Karpas-422 (cell line): ENCODE results near the gene RTKN. TPM values are rescaled to one million over a fixed set of nuclear protein-coding genes. Genes with fewer than 3 reads are reported as not detected.
"Not testable (repeated sequence)": the region's sequence is repeated elsewhere in the genome, so short reads cannot be mapped to it uniquely, and the experiment has no call there.

Source experiments
- DNase-seq: peaks from one replicate; pipeline ENCODE4 v3.0.0-alpha.2; 2015
- H2AFZ ChIP-seq: fragments of 200-600 bp; sonication (generic); 2 replicates; pipeline ENCODE4 v1.6.1; 2014; ENCODE audit warnings: antibody characterized with exemption, low read length, mixed read lengths
- H3K27ac ChIP-seq: fragments of 200-600 bp; sonication (generic); 2 replicates; pipeline ENCODE4 v1.5.1; 2014; ENCODE audit warnings: mild to moderate bottlenecking, low read length, moderate library complexity
- H3K27me3 ChIP-seq: fragments of 200-600 bp; sonication (generic); 2 replicates; pipeline ENCODE4 v1.6.1; 2014; ENCODE audit warnings: low read length, mixed read lengths
- H3K36me3 ChIP-seq: fragments of 200-600 bp; sonication (generic); 2 replicates; pipeline ENCODE4 v1.6.1; 2014; ENCODE audit warnings: low read length, mixed read lengths; ENCODE audit not compliant: insufficient read depth
- H3K4me1 ChIP-seq: fragments of 200-600 bp; sonication (generic); 2 replicates; pipeline ENCODE4 v1.6.1; 2014; ENCODE audit warnings: mild to moderate bottlenecking, low read length, mixed read lengths
- H3K4me2 ChIP-seq: fragments of 200-600 bp; sonication (generic); 2 replicates; pipeline ENCODE4 v1.6.1; 2014; ENCODE audit warnings: low read length, low read depth, mild to moderate bottlenecking; ENCODE audit not compliant: poor library complexity, severe bottlenecking
- H3K4me3 ChIP-seq: fragments of 200-600 bp; sonication (generic); 2 replicates; pipeline ENCODE4 v1.5.1; 2014; ENCODE audit warnings: mild to moderate bottlenecking, antibody characterized with exemption, low read length, mixed read lengths
- H3K79me2 ChIP-seq: fragments of 200-600 bp; sonication (generic); 2 replicates; pipeline ENCODE4 v1.6.1; 2014; ENCODE audit warnings: mild to moderate bottlenecking, low read length, mixed read lengths
- H3K9ac ChIP-seq: fragments of 200-600 bp; sonication (generic); 2 replicates; pipeline ENCODE4 v1.6.0; 2014; ENCODE audit warnings: low read length
- H3K9me2 ChIP-seq: fragments of 200-600 bp; sonication (generic), shearing (Covaris generic); replicated peaks from 2 replicates; pipeline ENCODE4 v1.6.0; 2014; ENCODE audit warnings: mild to moderate bottlenecking, low read length, moderate library complexity; ENCODE audit not compliant: insufficient read depth
- H3K9me3 ChIP-seq: fragments of 300-700, 200-600 bp; sonication (generic); 2 replicates; pipeline ENCODE4 v1.6.1; 2014; ENCODE audit warnings: low read length, mixed read lengths
- H4K20me1 ChIP-seq: fragments of 200-600 bp; sonication (generic); 2 replicates; pipeline ENCODE4 v1.6.1; 2014; ENCODE audit warnings: mild to moderate bottlenecking, antibody characterized with exemption, low read length, low read depth; ENCODE audit not compliant: insufficient read depth
- total RNA-seq: library from RNA; depleted of rRNA; stranded (reverse); fragments of >200 nt; shearing (Covaris generic); gene quantifications from 2 replicates; pipeline ENCODE4 v1.2.3, GENCODE V29; 2014; ENCODE audit warnings: low replicate concordance

The RTKN gene
- total RNA-seq, 1 experiment from 2014 or later: 28.1 TPM

GRCh38 chr2:74425523-74425922, 16.2 kb downstream of the RTKN start:
- Histone ChIP-seq H3K27me3 (no peaks in the 10 kb centered on the region), H3K4me1 (peaks cover 33% of the 10 kb centered on the region), H3K9me3 (no peaks in the 10 kb centered on the region), H3K36me3 (peaks cover 15% of the 10 kb centered on the region), H4K20me1 (no peaks in the 10 kb centered on the region), H3K27ac (no peak overlapping the region), H3K9ac (no peak overlapping the region), H3K4me3 (no peak overlapping the region), H3K9me2 (no peaks in the 10 kb centered on the region), H3K79me2 (peaks cover 19% of the 10 kb centered on the region), H2AFZ (no peak overlapping the region), H3K4me2 (no peak overlapping the region)
- no peak for DNase-seq

GRCh38 chr2:74424995-74425406, 16.7 kb downstream of the RTKN start:
- Histone ChIP-seq H3K27ac (no peak overlapping the region), H3K9me2 (no peaks in the 10 kb centered on the region), H3K4me3 (no peak overlapping the region), H3K4me2 (no peak overlapping the region), H3K9me3 (no peaks in the 10 kb centered on the region), H3K9ac (no peak overlapping the region), H3K27me3 (no peaks in the 10 kb centered on the region), H3K79me2 (peaks cover 19% of the 10 kb centered on the region), H4K20me1 (no peaks in the 10 kb centered on the region), H3K36me3 (peaks cover 15% of the 10 kb centered on the region), H2AFZ (no peak overlapping the region), H3K4me1 (peaks cover 38% of the 10 kb centered on the region)
- DNase-seq: no peak

DNA sequence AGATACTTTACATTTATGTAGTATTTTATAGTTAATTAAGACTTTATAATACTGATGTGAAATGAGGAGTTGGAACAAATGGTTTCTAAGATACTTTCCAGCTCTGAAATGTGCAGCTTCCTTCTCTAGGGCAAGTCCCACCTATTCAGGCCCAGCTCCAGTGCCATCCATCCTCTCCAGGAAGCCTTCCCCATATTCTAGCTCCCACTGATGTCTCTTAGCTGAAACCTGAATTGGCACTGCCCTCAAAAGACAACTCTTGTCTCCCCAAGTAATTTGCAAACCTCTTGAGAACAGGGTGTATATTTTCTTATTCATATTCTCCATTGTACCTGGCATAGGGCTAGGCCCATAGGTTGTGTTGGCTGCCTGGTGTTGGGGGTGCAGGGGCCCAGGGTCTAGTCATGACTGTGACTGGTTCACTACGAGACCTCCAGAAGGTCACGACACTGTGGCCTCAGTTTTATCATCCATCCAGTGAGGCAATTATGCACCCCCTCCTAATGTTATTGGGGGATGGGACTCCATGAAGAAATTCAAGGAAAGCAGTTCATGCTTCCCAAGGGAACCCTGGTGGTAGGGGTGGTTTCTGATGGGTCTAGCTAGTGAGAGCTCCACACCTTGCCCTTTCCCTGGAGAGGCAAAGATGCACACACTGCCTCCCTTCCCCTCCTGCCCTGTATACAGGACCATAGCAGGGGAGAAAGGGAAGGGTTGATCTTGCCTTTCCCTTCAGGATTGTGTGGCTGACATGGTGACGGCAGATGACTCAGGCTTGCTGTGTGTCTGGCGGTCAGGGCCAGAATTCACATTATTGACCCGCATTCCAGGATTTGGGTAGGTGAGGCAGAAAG, 17.4 kb downstream of the RTKN start:
- Histone ChIP-seq H4K20me1 (no peaks in the 10 kb centered on the region), H3K4me2 (peak overlapping the region; percentile 91), H3K27me3 (no peaks in the 10 kb centered on the region), H3K27ac (peak overlapping the region; percentile 23; the same call in 1 of the 2 replicates), H3K9ac (peak overlapping the region; percentile 86), H3K4me3 (no peak overlapping the region), H3K4me1 (peaks cover 44% of the 10 kb centered on the region), H3K36me3 (peaks cover 15% of the 10 kb centered on the region), H3K9me2 (no peaks in the 10 kb centered on the region), H2AFZ (no peak overlapping the region), H3K79me2 (peaks cover 19% of the 10 kb centered on the region), H3K9me3 (no peaks in the 10 kb centered on the region)
- DNase-seq: no peak

DNA sequence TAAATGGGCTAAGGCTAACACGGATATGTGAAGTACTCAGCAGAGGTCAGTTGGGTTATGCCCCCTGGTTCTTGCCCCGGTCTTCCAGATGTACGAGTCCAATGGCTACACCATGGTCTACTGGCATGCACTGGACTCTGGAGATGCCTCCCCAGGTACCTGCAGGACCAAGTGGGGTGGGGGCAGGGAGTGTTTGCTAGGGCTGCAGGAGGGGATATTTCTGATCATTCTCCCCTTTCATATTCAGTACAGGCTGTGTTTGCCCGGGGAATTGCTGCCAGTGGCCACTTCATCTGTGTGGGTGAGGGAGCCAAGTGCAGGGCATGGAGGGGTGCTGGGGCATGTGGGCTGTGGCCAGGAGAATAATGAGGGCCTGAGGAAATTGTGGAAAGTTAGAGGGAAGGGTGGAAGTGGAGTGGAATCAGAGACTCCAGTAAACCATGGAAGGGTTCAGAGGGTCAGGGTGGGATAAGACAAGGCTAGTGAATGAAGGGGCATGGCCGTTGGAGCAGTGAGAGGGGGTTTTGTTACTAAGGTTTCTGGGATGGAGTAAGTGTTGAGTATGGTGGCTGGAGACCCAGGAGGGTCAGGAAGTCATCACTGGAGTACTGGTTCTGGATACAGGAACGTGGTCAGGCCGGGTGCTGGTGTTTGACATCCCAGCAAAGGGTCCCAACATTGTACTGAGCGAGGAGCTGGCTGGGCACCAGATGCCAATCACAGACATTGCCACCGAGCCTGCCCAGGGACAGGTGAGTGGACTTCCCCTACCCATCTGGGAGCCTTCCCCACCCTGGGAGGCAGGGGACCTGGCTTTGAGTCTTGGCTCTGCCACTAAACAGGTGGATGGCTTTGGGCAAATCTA, 18.3 kb downstream of the RTKN start:
- H4K20me1 ChIP-seq: no peaks in the 10 kb centered on the region
- no peaks in the 10 kb centered on the region for H3K9me3 ChIP-seq
- no peak for DNase-seq
- H3K4me1 ChIP-seq: peaks cover 48% of the 10 kb centered on the region
- H3K4me2 ChIP-seq: peak overlapping the region; percentile 91
- peaks cover 15% of the 10 kb centered on the region for H3K36me3 ChIP-seq
- H3K27me3 ChIP-seq: no peaks in the 10 kb centered on the region
- peak overlapping the region; percentile 84; the same call in 1 of the 2 replicates for H3K4me3 ChIP-seq
- peak overlapping the region; percentile 86 for H3K9ac ChIP-seq
- no peaks in the 10 kb centered on the region for H3K9me2 ChIP-seq
- H3K79me2 ChIP-seq: peaks cover 19% of the 10 kb centered on the region
- no peak overlapping the region for H2AFZ ChIP-seq
- peak overlapping the region; percentile 23; the same call in 1 of the 2 replicates for H3K27ac ChIP-seq

GRCh38 chr2:74421221-74421870, 20.4 kb downstream of the RTKN start, which contains the start of the genes C2orf81 and WDR54:
Gene C2orf81, minus strand, starts transcription at chr2:74421619. Its CDS starts 59 bp downstream, at chr2:74421560.
Gene WDR54, plus strand, starts transcription at chr2:74421730. Its CDS starts 424 bp downstream, at chr2:74422154.
- Histone ChIP-seq H3K79me2 (peaks cover 19% of the 10 kb centered on the region), H3K36me3 (peaks cover 8% of the 10 kb centered on the region; the same call in 1 of the 2 replicates), H3K9me3 (no peaks in the 10 kb centered on the region), H4K20me1 (no peaks in the 10 kb centered on the region), H3K9me2 (no peaks in the 10 kb centered on the region), H3K27ac (peak within 1 kb of the TSS; percentile 72), H3K4me3 (peak within 1 kb of the TSS; percentile 84), H3K27me3 (no peaks in the 10 kb centered on the region), H3K4me1 (peaks cover 48% of the 10 kb centered on the region), H2AFZ (peak within 1 kb of the TSS; percentile 63), H3K4me2 (peak within 1 kb of the TSS; percentile 91), H3K9ac (peak within 1 kb of the TSS; percentile 86)
- peak; percentile 100 for DNase-seq

DNA sequence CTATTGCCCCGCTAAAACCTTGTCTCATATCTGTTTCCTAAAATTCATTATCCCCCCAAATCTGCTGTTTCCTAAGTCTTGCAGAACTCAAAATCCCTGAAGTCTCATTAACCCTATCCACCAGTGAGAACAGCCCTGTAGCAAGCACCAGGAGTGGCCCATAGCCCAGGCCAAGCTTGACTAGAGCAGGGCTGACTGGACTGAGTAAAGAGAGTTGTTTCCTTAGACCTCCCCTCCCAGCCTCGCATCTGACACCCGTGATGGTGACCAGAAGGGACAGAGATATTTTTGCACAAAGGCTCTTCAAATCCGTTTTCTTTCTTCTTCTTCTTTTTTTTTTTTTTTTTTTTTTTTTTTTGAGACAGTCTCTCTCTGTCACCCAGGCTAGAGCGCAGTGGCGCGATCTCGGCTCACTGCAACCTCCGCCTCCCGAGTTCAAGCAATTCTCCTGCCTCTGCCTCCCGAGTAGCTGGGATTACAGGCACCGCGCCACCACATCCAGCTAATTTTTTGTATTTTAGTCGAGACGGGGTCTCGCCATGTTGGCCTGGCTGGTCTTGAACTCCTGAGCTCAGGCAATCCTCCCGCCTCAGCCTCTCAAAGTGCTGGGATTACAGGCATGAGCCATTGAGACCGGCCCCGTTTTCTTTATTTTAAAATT, 21.2 kb downstream of the RTKN start:
- peak overlapping the region; percentile 84 for H3K4me3 ChIP-seq
- DNase-seq, H3K36me3 ChIP-seq, H3K27me3 ChIP-seq, H3K9me3 ChIP-seq, H3K9me2 ChIP-seq, H4K20me1 ChIP-seq, H2AFZ ChIP-seq: not testable (repeated sequence)
- peak overlapping the region; percentile 86 for H3K9ac ChIP-seq
- H3K79me2 ChIP-seq: peaks cover 19% of the 10 kb centered on the region
- H3K27ac ChIP-seq: peak overlapping the region; percentile 72
- H3K4me1 ChIP-seq: peaks cover 48% of the 10 kb centered on the region
- peak overlapping the region; percentile 91 for H3K4me2 ChIP-seq

DNA sequence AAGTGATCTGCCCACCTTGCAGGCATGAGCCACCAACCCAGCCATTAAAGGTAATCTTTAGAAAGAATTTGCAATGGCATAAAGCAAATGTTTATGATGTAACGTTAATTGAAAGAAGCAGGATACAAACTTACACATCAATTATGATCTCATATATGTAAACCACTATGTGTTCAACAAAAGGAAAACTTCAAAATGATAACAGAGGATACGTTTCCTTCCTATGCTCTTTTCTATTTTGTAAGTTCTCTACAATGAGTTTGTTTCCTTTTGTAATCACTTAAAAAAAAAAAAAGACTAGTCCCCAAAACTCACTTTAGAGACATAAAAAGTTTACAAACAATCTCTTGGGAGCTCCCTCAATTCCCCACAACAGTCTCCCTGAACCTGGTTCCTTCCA, 21.7 kb downstream of the RTKN start:
- peaks cover 48% of the 10 kb centered on the region for H3K4me1 ChIP-seq
- H3K79me2 ChIP-seq: peaks cover 19% of the 10 kb centered on the region
- peak overlapping the region; percentile 84 for H3K4me3 ChIP-seq
- no peak for DNase-seq
- no peaks in the 10 kb centered on the region for H3K9me2 ChIP-seq
- peaks cover 5% of the 10 kb centered on the region; the same call in 1 of the 2 replicates for H3K36me3 ChIP-seq
- H3K27me3 ChIP-seq: no peaks in the 10 kb centered on the region
- no peak overlapping the region for H2AFZ ChIP-seq
- H3K27ac ChIP-seq: no peak overlapping the region
- no peaks in the 10 kb centered on the region for H3K9me3 ChIP-seq
- no peaks in the 10 kb centered on the region for H4K20me1 ChIP-seq
- H3K9ac ChIP-seq: peak overlapping the region; percentile 86
- H3K4me2 ChIP-seq: peak overlapping the region; percentile 91
